ENCODE measurements around the gene LTO1. TPM values are rescaled to one million over a fixed set of nuclear protein-coding genes. Genes with fewer than 3 reads are reported as not detected.
"Not testable (repeated sequence)": the region's sequence is repeated elsewhere in the genome, so short reads cannot be mapped to it uniquely, and the experiment has no call there.

LTO1 gene
- total RNA-seq, 1 donor from 2014 or later = 10.9 TPM

DNA sequence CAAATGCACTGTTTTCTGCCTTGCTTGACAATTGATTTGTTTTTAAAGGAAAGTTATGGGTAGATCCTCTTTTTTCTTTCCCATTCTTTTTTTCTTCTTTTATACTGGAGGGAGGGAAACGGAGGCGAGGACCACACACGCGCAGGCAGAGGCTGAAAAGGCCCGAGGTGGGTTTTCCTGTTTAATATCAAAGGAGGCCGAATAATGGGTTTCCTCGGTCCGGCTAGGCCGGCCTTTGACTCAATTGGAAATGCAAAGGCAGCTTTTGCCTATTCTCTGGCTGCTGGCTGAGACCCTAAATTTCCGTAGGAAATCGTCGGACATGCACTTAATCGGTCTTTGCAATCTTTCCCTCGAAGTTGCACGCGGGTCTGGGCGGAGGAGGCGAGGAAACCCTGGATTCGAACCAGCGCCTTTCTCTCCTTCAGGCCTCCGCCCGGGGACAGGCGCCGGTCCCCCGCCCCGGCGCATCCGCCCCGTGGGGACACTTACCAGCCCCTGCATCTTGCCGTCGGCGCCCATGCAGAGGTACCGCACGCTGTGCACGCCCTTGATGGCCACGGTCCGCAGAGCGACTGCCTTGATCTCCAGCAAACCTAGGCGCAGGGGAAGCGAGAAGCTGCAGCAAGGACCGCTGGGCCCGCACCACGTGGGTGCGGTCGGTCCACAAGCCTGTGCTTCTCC lies 27.8 kb upstream of the LTO1 start:
- ATAC-seq = no peak

DNA sequence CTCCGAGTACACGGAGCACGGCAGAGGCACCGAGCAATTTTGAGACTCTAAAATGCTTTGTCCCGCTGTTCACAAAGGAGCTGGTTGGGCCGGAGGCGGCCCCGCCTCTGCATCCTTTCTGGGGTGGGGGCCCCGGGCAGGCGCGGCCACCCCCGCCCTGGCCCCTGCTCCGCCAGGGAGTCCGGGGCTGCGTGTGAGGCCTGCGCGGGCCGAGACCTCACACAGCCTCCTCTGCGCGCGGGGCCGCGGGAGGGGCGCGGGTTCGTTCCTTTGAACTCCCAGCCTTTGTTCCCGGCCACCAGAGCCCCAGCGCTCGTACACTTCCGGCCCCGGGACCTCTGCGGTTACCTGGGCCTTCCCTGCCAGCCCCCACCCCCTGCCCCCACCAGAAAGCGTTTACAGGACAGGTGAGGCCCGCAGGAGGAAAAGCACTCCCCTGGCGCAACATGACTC lies 27.1 kb upstream of the LTO1 start:
- DNase-seq = no peak
- ATAC-seq = no peak
- intact Hi-C loops (cut with micrococcal nuclease) = no loop called here

More for the DNA sequence above, 27.8 kb upstream of the LTO1 start:
- no peak for DNase-seq
- intact Hi-C loops (cut with micrococcal nuclease) = no loop called here

DNA sequence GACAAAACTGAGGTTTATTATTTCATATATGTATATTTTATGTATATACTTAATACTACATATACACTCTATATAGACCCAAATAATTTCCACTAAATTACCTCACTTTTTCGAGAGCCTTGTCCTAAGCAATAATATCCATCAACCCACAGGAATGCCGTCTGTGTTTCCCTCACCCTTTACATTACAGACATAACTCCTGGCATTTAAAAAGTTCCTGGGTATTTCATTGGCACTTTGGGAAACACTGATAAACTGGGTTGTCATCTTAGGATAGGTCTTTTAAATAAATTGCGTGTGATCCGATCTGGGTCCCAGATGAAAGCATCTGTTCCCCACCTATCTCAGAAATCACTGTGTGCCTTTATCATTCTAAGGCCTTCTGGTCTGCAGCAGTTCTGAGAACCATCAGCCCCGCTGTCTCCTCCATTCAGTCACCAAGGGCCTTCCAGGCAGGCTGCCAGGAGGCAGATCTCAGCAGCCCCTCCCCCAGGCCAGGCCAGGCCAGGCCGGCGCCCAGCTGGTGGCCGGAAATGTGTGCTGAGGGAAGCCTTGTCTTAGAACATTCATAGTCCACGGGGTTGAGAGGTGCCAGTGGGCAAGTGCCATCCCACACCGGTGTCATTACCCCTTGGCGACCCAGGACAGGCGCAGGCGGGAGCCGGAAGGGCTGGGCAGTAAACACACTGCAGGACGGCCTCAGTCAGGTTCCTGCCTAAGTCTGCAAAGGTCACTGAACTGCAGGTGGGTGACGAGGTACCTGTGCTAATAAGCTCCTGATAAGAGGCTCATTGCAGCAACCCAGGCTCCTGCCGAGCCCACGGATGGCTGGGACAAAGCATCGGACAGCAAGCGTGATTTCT lies 25.4 kb upstream of the LTO1 start:
- ATAC-seq = peak; percentile 94
- peak; percentile 86 for DNase-seq
- intact Hi-C loops (cut with micrococcal nuclease) = no loop called here

DNA sequence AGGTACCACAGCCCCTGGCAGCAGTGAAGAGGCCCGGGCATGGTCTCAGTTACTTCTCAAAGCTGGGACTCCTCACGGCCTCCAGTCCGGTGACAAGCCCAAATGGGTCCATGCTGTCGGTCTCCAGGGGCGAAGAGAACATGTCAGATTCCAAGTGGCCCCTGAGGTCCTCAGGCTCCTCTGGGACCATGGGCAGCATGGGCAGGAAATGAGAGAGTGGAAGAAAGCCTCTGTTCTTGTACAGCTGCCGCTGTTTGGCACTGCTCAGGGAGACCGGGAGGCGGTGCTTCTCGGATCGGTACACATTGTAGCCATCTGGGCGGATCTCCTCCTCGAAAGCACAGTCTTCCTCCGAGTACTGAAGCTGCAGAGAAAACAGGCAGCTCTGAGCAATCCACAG lies 24.1 kb upstream of the LTO1 start:
- DNase-seq = no peak
- intact Hi-C loops (cut with micrococcal nuclease) = loop anchor here (10.0 kb wide), 1 partner anchor 186 kb away; no protein-coding TSS in a partner anchor
- peak; percentile 42 for ATAC-seq

DNA sequence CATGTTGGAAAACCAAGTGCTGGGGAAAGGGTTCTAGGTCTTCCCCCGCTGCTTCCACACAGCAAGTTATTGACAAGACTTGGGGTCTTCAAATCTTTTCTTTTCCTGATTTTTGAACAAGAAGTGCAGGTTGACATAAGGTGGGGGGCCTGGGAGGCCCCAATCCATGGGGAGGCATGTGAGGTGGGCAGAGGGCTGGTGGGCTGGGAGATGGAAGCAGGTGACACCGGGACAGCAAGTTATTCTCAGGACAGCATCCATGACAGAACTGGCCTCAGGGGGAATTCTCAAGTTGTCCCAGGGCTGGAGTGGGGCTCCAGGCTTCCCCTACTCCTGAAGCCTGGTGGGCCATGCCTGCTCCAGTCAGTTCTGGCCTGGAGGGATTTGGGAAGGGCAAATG lies 23.2 kb upstream of the LTO1 start:
- intact Hi-C loops (cut with micrococcal nuclease) = loop anchor here (10.0 kb wide), 1 partner anchor 186 kb away; no protein-coding TSS in a partner anchor
- no peak for ATAC-seq

DNA sequence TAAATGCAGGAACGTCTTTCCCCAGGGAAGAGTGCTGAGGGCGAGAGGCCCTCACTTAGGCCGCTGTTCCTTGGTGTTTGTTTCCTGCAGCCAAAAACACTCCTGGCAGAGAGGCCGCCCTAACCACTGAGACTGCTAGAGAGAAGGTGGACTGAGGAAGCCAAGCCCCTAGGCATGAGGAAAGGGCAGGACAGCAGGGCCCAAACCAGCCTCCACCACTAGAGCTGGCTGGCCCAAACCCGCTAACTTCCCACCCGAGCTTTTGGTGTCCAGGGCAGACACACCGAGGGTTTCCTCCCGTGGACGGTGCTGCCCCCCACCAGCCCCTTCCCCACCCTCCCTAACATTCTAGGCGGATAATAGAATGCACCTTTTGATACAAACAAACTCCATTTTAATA lies 22.7 kb upstream of the LTO1 start:
- no peak for ATAC-seq
- intact Hi-C loops (cut with micrococcal nuclease) = loop anchor here (10.0 kb wide), 1 partner anchor 187 kb away; no protein-coding TSS in a partner anchor
- no peak for DNase-seq

More for the DNA sequence above, 23.2 kb upstream of the LTO1 start:
- no peak for DNase-seq

DNA sequence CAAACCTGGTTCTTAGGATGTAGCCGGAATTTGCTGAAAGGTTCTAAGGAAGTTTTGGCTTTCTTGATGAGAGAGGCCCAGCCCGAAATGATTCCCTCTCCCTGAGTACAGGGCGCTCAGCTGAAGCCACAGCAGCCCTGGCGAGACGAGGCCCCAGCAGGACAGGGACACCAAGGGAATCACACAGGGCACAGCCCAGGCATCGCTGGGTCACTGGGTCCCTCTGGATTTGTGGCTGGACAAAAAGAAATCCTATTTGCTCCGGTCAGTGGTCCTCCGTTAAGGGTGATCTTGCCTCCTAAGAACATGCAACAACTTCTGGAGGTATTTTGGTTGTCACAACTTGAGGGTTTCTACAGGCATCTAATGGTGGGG lies 22.3 kb upstream of the LTO1 start:
- intact Hi-C loops (cut with micrococcal nuclease) = loop anchor here (10.0 kb wide), 1 partner anchor 187 kb away; no protein-coding TSS in a partner anchor
- ATAC-seq (no peak), DNase-seq (no peak)

DNA sequence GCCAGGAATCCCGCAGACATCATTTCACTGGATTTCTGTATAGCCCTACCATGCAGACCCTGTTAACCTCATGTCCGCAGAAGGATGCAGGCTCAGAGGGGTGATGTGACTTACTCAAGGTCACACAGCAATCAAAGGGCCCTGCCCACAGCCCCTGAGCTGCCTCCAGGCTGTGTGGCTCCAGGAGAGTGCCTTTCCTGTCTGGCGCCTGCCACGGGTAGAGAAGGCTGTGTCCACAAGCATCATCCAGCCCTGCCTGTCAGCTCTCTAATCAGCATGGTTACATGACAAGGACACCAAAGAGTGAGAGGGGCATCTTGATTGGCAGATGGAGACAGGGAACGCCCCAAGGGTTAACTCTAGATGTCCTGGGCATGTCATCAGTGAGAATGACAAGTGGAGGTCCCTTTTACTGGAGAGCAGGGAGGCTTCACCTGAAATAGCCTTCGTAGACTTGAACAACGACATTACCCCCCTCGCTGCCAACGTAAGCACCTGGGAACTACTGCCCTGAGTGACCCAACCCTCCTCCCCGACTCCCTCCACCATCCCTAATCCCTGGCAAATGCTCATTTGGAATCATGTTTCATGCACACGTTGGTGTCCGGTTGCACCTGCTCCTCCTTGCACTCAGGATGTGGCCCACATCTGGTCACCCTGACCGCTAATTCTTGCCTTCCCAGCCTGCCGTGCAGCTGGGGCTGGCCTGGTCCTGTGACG lies 21.8 kb upstream of the LTO1 start:
- intact Hi-C loops (cut with micrococcal nuclease) = loop anchor here (10.0 kb wide), 1 partner anchor 188 kb away; no protein-coding TSS in a partner anchor
- no peak for ATAC-seq
- DNase-seq = no peak

DNA sequence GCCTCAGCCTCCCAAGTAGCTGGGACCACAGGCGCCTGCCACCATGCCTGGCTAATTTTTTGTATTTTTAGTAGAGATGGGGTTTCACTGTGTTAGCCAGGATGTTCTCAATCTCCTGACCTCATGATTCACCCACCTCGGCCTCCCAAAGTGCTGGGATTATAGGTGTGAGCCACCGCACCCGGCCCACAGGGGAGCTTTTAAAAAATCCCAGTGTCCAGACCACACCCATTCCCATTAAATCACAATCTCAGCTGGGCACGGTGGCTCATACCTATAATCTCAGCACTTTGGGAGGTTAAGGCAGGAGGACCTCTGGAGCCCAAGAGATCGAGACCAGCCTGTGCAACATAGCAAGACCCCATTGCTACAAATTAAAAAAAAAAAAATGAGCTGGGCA lies 20.8 kb upstream of the LTO1 start:
- intact Hi-C loops (cut with micrococcal nuclease) = loop anchor here (10.0 kb wide), 1 partner anchor 189 kb away; no protein-coding TSS in a partner anchor
- not testable (repeated sequence) for DNase-seq, ATAC-seq

DNA sequence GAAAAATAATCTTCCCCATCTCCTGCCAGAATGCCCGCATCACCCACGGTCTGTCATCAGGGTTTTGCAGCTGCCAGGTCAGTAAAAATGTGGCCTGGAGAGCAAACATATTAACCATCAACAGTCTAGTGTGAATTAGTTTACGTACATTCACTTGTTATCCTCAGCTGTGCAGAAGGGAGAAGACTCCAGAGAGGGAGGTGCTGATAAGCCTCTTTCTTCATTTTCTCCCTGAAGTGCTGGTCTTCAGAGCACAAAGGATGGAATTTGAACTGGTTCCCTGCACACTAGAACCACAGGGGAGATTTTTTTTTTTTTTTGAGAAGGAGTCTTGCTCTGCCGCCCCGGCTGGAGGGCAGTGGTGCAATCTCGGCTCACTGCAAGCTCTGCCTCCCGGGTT lies 20.4 kb upstream of the LTO1 start:
- DNase-seq (no peak), ATAC-seq (no peak)
- intact Hi-C loops (cut with micrococcal nuclease) = loop anchor here (10.0 kb wide), 1 partner anchor 189 kb away; no protein-coding TSS in a partner anchor

DNA sequence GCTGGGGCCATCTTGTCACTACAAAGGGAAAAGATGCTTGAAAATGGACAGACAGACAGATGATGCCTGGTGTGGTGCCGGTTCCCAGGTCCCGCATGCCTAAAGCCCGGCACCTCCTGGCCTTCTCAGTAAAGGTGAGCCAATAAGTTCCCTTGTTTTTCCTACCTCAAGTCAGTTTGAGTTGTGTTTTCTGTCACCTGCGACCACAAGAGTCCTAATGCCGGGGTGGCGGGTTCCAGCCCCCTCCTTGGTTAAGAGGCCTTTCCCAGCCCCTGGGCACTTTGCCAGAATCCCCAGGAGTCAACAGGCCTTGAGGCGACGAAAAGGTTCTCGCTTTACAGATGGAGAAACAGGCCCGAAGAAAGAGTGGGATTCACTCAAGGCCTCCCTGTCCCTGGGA lies 19.6 kb upstream of the LTO1 start:
- no peak for ATAC-seq
- no peak for DNase-seq
- intact Hi-C loops (cut with micrococcal nuclease) = loop anchor here (10.0 kb wide), 1 partner anchor 190 kb away; no protein-coding TSS in a partner anchor

DNA sequence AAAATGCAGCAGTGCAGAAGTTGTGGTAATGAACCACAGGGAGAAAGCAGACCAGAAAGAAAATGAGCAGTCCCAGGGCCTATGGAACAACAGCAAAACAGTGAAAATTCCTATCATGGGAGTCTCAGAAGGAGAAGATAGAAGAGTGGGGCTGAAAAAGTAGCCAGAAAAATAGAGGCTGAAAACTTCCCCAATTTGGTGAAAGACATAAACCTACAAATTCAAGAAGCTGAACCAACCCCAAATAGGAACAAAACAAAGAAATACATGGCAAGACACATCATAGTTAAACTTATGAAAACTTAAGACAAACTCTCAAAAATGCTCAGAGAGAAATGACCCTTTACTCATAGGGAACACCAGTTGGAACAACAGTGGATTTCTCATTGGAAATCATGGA lies 17.3 kb upstream of the LTO1 start:
- ATAC-seq (no peak), DNase-seq (no peak)
- intact Hi-C loops (cut with micrococcal nuclease) = loop anchor here (10.0 kb wide), 1 partner anchor 192 kb away; no protein-coding TSS in a partner anchor

DNA sequence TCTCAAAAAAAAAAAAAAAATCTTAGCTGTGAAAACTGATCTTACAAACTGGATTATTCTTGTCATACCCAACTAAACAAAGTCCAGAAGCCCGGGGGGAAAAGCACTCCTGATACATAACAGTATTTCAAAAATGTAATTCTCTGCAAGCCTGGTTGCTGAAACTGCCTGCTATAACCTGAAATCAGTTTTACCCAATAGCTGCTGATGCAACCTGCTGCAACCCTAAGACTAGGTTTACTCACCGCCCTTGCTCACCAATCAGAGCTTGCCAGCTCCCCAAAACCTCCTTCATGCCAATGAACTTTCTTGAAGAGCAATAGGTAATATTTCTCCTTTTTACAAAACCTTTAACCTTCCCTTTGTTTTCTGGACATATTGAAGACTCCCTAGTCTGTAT lies 16.3 kb upstream of the LTO1 start:
- intact Hi-C loops (cut with micrococcal nuclease) = loop anchor here (10.0 kb wide), 1 partner anchor 193 kb away; no protein-coding TSS in a partner anchor
- ATAC-seq (no peak), DNase-seq (no peak)

DNA sequence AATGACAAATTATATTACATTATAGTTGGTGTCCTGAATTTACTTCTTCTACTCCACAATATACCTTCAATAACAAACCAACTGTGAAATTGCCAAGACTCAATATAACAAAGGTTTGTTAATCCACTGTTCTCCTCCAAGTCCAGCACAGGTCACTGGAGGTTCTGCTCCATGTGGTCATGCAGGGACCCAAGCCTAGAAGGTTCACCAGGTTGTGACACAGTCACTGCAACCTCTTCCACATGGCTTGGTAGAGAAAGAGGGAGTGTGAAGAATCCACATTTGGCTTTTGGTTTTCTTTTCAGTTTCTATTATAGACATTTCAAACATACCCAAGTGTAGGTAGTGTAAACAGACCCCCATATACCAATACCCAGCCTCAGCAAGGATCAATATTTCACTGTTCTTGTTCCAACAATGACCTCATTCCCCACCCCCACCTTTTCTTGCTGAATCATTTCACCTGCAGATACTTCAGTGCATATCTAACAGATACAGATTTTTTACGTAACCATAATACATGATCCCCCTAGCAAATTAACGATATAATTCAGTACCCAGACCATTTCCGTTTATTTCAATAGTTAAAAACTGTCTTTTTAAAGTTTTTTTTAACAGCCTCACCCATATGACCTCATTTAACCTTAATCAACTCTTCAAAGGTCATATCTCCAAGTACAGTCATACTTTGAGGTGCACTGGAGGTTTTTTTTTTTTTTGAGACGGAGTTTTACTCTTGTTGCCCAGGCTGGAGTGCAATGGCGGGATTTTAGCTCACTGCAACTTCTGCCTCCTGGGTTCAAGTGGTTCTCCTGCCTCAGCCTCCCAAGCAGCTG lies 14.5 kb upstream of the LTO1 start:
- no peak for ATAC-seq
- DNase-seq = no peak
- intact Hi-C loops (cut with micrococcal nuclease) = loop anchor here (10.0 kb wide), 2 partner anchors 195 to 505 kb away; no protein-coding TSS in a partner anchor

DNA sequence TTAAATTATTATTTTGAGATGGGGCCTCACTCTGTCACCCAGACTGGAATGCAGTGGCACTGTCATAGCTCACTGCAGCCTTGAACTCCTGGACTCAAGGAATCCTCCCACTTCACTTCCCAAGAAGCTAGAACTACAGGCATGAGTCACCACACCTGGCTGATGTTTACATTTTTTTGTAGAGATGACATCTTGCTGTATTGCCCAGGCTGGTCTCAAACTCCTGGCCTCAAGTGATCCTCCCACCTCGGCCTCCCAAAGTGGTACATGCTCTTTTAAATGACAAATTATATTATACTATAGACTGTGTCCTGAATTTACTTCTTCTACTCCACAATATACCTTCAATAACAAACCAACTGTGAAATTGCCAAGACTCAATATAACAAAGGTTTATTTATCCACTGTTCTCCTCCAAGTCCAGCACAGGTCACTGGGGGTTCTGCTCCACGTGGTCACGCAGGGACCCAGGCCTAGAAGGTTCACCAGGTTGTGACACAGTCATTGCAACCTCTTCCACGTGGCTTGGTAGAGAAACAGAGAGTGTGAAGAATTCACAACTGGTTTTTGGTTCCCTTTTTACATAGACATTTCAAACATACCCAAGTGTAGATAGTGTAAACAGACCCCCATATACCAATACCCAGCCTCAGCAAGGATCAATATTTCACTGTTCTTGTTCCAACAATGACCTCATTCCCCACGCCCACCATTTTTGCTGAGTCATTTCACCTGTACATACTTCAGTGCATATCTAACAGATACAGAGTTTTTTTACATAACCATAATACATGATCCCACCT lies 13.0 kb upstream of the LTO1 start:
- DNase-seq, ATAC-seq: not testable (repeated sequence)
- intact Hi-C loops (cut with micrococcal nuclease) = loop anchor here (10.0 kb wide), 1 partner anchor 507 kb away; no protein-coding TSS in a partner anchor

DNA sequence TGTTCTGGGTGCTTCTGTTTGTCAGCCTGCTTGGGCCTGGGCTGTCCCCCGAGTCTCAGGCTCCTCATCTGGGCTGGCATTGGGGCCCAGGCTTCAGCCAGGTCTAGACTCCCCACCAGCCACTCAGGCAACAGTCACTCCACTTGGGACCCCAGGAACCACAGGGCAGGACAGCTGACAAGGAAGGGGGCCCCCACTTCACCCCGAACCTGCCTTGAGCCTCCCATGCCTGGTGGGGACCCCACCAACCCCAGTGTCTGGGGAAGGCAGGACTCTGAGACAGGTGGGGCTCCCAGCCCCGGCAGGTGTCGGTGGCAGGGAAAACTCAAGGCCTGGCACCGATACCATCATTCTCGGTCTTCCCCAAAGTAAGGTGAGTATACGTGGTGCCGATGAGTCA lies 11.7 kb upstream of the LTO1 start:
- intact Hi-C loops (cut with micrococcal nuclease) = loop anchor here (10.0 kb wide), 1 partner anchor 508 kb away; no protein-coding TSS in a partner anchor
- no peak for ATAC-seq

DNA sequence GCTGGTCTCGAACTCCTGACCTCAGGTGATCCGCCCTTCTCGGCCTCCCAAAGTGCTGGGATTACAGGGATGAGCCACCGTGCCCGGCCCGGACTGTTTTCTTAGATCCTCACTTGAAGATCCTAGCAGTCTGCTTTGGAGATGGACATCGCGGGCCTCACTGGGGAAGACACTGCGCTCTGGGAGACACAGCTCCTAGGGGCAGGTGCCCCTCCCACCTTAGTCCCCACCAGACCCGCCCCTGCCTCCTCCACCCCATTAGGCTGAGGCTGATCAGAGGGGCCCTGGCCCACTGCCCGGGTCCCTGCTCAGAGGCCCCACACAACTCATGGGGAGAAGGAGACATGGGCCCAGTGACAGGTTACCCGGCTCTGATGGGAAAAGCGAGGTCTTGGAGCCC lies 11.3 kb upstream of the LTO1 start:
- intact Hi-C loops (cut with micrococcal nuclease) = loop anchor here (10.0 kb wide), 1 partner anchor 508 kb away; no protein-coding TSS in a partner anchor
- DNase-seq = no peak
- ATAC-seq = no peak

More for the DNA sequence above, 11.7 kb upstream of the LTO1 start:
- no peak for DNase-seq
